Mucosa of rectum (tissue), 2 donors: ENCODE results near the gene RDH12.

Experiments used
- H3K27ac ChIP-seq, 2 donors: one replicate each; pipeline ENCODE4 v1.7.0; 2013; ENCODE audit warnings: inconsistent platforms in 2 of 2, low read depth in 2 of 2, low read length in 2 of 2
- H3K27me3 ChIP-seq, 2 donors: one replicate each; pipeline ENCODE4 v1.7.0; 2013; ENCODE audit warnings: low read length in 2 of 2; ENCODE audit not compliant: control insufficient read depth in 2 of 2, insufficient read depth in 2 of 2
- H3K36me3 ChIP-seq, 2 donors: one replicate each; pipeline ENCODE4 v1.7.0; 2013; ENCODE audit warnings: low read length in 2 of 2; ENCODE audit not compliant: control insufficient read depth in 2 of 2, insufficient read depth in 2 of 2
- H3K4me1 ChIP-seq, 2 donors: one replicate each; pipeline ENCODE4 v1.7.0; 2013; ENCODE audit warnings: low read length in 2 of 2, mild to moderate bottlenecking in 1 of 2; ENCODE audit not compliant: control insufficient read depth in 2 of 2, insufficient read depth in 2 of 2
- H3K4me3 ChIP-seq, 2 donors: one replicate each; pipeline ENCODE4 v1.7.0; 2013; ENCODE audit warnings: low read length in 2 of 2
- H3K9ac ChIP-seq, 2 donors: one replicate each; pipeline ENCODE4 v1.7.0; 2013; ENCODE audit warnings: low read length in 2 of 2, low read depth in 1 of 2, mild to moderate bottlenecking in 1 of 2
- H3K9me3 ChIP-seq, 2 donors: one replicate each; pipeline ENCODE4 v1.7.0; 2013; ENCODE audit warnings: low read length in 2 of 2; ENCODE audit not compliant: control insufficient read depth in 2 of 2
- donor health status: healthy.
- donor health status: Normal muscosa, but diverticular disease.

The RDH12 gene

GRCh38 chr14:67675219-67675582 lies 26.5 kb upstream of the RDH12 start:
- H3K36me3 ChIP-seq, result no peaks in the 10 kb centered on the region
- H3K27me3 ChIP-seq, result no peaks in the 10 kb centered on the region
- peak overlapping the region; percentile 86 to 95 for H3K9ac ChIP-seq
- H3K9me3 ChIP-seq, result no peaks in the 10 kb centered on the region
- H3K27ac ChIP-seq, result peak overlapping the region; percentile 94 to 96
- peak overlapping the region; percentile 69 to 96 for H3K4me3 ChIP-seq
- H3K4me1 ChIP-seq, result peaks cover 10 to 14% of the 10 kb centered on the region in 2 donors

GRCh38 chr14:67679006-67679405 lies 22.7 kb upstream of the RDH12 start:
- peaks cover 0 to under 1% of the 10 kb centered on the region in 2 donors for H3K36me3 ChIP-seq
- no peak overlapping the region for H3K27ac ChIP-seq
- H3K4me1 ChIP-seq, result peaks cover 3 to 4% of the 10 kb centered on the region in 2 donors
- H3K4me3 ChIP-seq, result no peak overlapping the region
- no peaks in the 10 kb centered on the region for H3K9me3 ChIP-seq
- no peaks in the 10 kb centered on the region for H3K27me3 ChIP-seq
- no peak overlapping the region for H3K9ac ChIP-seq

GRCh38 chr14:67680121-67680602 lies 21.5 kb upstream of the RDH12 start:
- Histone ChIP-seq H3K27ac (no peak overlapping the region), H3K9ac (no peak overlapping the region), H3K9me3 (no peaks in the 10 kb centered on the region), H3K27me3 (no peaks in the 10 kb centered on the region), H3K4me3 (no peak overlapping the region), H3K4me1 (peaks cover 2 to 4% of the 10 kb centered on the region in 2 donors), H3K36me3 (peaks cover 3 to 9% of the 10 kb centered on the region in 2 donors)

- no peaks in the 10 kb centered on the region for H3K27me3 ChIP-seq
- H3K4me3 ChIP-seq, result no peak overlapping the region
- no peak overlapping the region for H3K9ac ChIP-seq
- no peaks in the 10 kb centered on the region for H3K4me1 ChIP-seq
- no peaks in the 10 kb centered on the region for H3K9me3 ChIP-seq
- no peak overlapping the region for H3K27ac ChIP-seq
- H3K36me3 ChIP-seq, result peaks cover 5 to 12% of the 10 kb centered on the region in 2 donors
Measured at GRCh38 chr14:67680941-67681340, 20.7 kb upstream of the RDH12 start.

GRCh38 chr14:67683842-67684241 lies 17.8 kb upstream of the RDH12 start:
- no peaks in the 10 kb centered on the region for H3K4me1 ChIP-seq
- H3K36me3 ChIP-seq, result peaks cover 7 to 22% of the 10 kb centered on the region in 2 donors
- H3K27ac ChIP-seq, result no peak overlapping the region
- no peaks in the 10 kb centered on the region for H3K27me3 ChIP-seq
- no peak overlapping the region for H3K9ac ChIP-seq
- no peak overlapping the region for H3K4me3 ChIP-seq
- H3K9me3 ChIP-seq, result no peaks in the 10 kb centered on the region

- Histone ChIP-seq H3K27me3 (no peaks in the 10 kb centered on the region), H3K4me3 (no peak overlapping the region), H3K27ac (no peak overlapping the region), H3K4me1 (peaks cover 4 to 8% of the 10 kb centered on the region in 2 donors), H3K36me3 (peaks cover 27 to 39% of the 10 kb centered on the region in 2 donors), H3K9ac (no peak overlapping the region), H3K9me3 (no peaks in the 10 kb centered on the region)
Measured at GRCh38 chr14:67690011-67690410, 11.7 kb upstream of the RDH12 start.

- peaks cover 8 to 9% of the 10 kb centered on the region in 2 donors for H3K4me1 ChIP-seq
- peak overlapping the region; percentile 81 to 92 for H3K27ac ChIP-seq
- H3K9me3 ChIP-seq, result no peaks in the 10 kb centered on the region
- peak overlapping the region; percentile 90 to 94 for H3K4me3 ChIP-seq
- H3K27me3 ChIP-seq, result no peaks in the 10 kb centered on the region
- H3K9ac ChIP-seq, result peak overlapping the region; percentile 82 to 88
- peaks cover 15 to 19% of the 10 kb centered on the region in 2 donors for H3K36me3 ChIP-seq
Measured at GRCh38 chr14:67694791-67695393, 6.8 kb upstream of the RDH12 start.

GRCh38 chr14:67695394-67695949 lies 6.2 kb upstream of the RDH12 start, which contains the start of gene RDH11:
Gene RDH11 (minus strand): TSS chr14:67695764. CDS start chr14:67695703, 61 bp downstream.
- Histone ChIP-seq H3K9me3 (no peaks in the 10 kb centered on the region), H3K9ac (peak within 1 kb of the TSS; percentile 82 to 88), H3K27me3 (no peaks in the 10 kb centered on the region), H3K4me1 (peaks cover 8 to 9% of the 10 kb centered on the region in 2 donors), H3K4me3 (peak within 1 kb of the TSS; percentile 90 to 94), H3K36me3 (peaks cover 9 to 13% of the 10 kb centered on the region in 2 donors), H3K27ac (peak within 1 kb of the TSS; percentile 81 to 92)

GRCh38 chr14:67697006-67697405 lies 4.7 kb upstream of the RDH12 start:
- H3K36me3 ChIP-seq, result peaks cover 0 to under 1% of the 10 kb centered on the region in 2 donors
- no peak overlapping the region for H3K9ac ChIP-seq
- H3K27me3 ChIP-seq, result no peaks in the 10 kb centered on the region
- no peaks in the 10 kb centered on the region for H3K9me3 ChIP-seq
- no peak overlapping the region for H3K27ac ChIP-seq
- H3K4me1 ChIP-seq, result peaks cover 8 to 9% of the 10 kb centered on the region in 2 donors
- no peak overlapping the region for H3K4me3 ChIP-seq

- Histone ChIP-seq H3K4me3 (no peak overlapping the region), H3K9me3 (no peaks in the 10 kb centered on the region), H3K9ac (no peak overlapping the region), H3K27ac (no peak overlapping the region), H3K36me3 (no peaks in the 10 kb centered on the region), H3K27me3 (no peaks in the 10 kb centered on the region), H3K4me1 (peaks cover 8 to 9% of the 10 kb centered on the region in 2 donors)
Measured at GRCh38 chr14:67698179-67698578, 3.5 kb upstream of the RDH12 start.
